SK-N-SH (cell line): ENCODE results near the gene ENOX1. TPM values are rescaled to one million over a fixed set of nuclear protein-coding genes. Genes with fewer than 3 reads are reported as not detected.

Experiments used
- CTCF ChIA-PET: fragments of 300-600, 350-600 bp; formaldehyde crosslinking; extraction: SDS; loops from one replicate; lab custom pipeline; 2021; lab: Yijun Ruan, JAX
- POLR2A ChIA-PET: fragments of 350-600 bp; sonication (Branson Sonifier 250); formaldehyde crosslinking; extraction: SDS; loops from one replicate; lab custom pipeline; 2020; ENCODE audit warnings: antibody characterized with exemption, inconsistent platforms; lab: Yijun Ruan, JAX
- DNase-seq: peaks from one replicate; pipeline ENCODE4 v3.0.0; 2012
- H2AFZ ChIP-seq: fragments of 200-600 bp; sonication (generic); 2 replicates; pipeline ENCODE4 v1.8.1; 2016; ENCODE audit warnings: antibody characterized with exemption, mild to moderate bottlenecking, low read depth
- H3F3A ChIP-seq: fragments of 200-600 bp; sonication (generic); replicated peaks from 2 replicates; pipeline ENCODE3; 2016; ENCODE audit warnings: antibody characterized with exemption, mild to moderate bottlenecking; ENCODE audit not compliant: insufficient read depth
- H3K27ac ChIP-seq, 2 experiments: fragments of 200-500 bp in 1 of 2; fragments of 200-600 bp in 1 of 2; sonication (Bioruptor generic) in 1 of 2; sonication (generic), shearing (Covaris generic) in 1 of 2; 2 replicates each; pipeline versions ENCODE4 v1.5.1 to v1.6.1; 2014 to 2016; ENCODE audit warnings: low read depth in 2 of 2, inconsistent platforms in 1 of 2, low read length in 1 of 2, mild to moderate bottlenecking in 1 of 2, mixed read lengths in 1 of 2
- H3K27me3 ChIP-seq: fragments of 200-600 bp; sonication (generic), shearing (Covaris generic); 2 replicates; pipeline ENCODE4 v1.6.1; 2016; ENCODE audit warnings: mixed run types; ENCODE audit not compliant: insufficient read depth
- H3K36me3 ChIP-seq, 2 experiments: fragments of 200-500 bp in 1 of 2; fragments of 200-600 bp in 1 of 2; sonication (Bioruptor generic) in 1 of 2; sonication (generic) in 1 of 2; replicated peaks in 1 of 2; 2 replicates each; pipeline versions ENCODE3 to v1.5.1; 2014 to 2016; ENCODE audit warnings: low read length in 1 of 2, mild to moderate bottlenecking in 1 of 2; ENCODE audit not compliant: insufficient read depth in 2 of 2, control insufficient read depth in 1 of 2
- H3K4me1 ChIP-seq, 2 experiments: fragments of 200-500 bp in 1 of 2; fragments of 200-600 bp in 1 of 2; sonication (Bioruptor generic) in 1 of 2; sonication (generic), shearing (Covaris generic) in 1 of 2; 2 replicates each; pipeline versions ENCODE4 v1.5.1 to v1.6.1; 2014 to 2016; ENCODE audit warnings: low read depth in 1 of 2, low read length in 1 of 2, mixed run types in 1 of 2; ENCODE audit not compliant: insufficient read depth in 2 of 2, control insufficient read depth in 1 of 2
- H3K4me2 ChIP-seq: fragments of 200-600 bp; sonication (generic), shearing (Covaris generic); 2 replicates; pipeline ENCODE4 v1.6.1; 2017; ENCODE audit warnings: mixed run types
- H3K4me3 ChIP-seq, 2 experiments: fragments of 200-500 bp in 1 of 2; fragments of 200-600 bp in 1 of 2; sonication (Bioruptor generic) in 1 of 2; sonication (generic), shearing (Covaris generic) in 1 of 2; 2 replicates each; pipeline versions ENCODE4 v1.5.1 to v1.8.1; 2014 to 2016; ENCODE audit warnings: low read depth in 2 of 2, inconsistent platforms in 1 of 2, low read length in 1 of 2, mild to moderate bottlenecking in 1 of 2, mixed read lengths in 1 of 2, moderate library complexity in 1 of 2
- H3K79me2 ChIP-seq: fragments of 200-600 bp; sonication (generic); 2 replicates; pipeline ENCODE4 v1.8.1; 2017; ENCODE audit warnings: mild to moderate bottlenecking; ENCODE audit not compliant: insufficient read depth
- H3K9ac ChIP-seq: fragments of 200-600 bp; sonication (generic); 2 replicates; pipeline ENCODE4 v1.6.1; 2017; ENCODE audit warnings: mixed run types
- H3K9me2 ChIP-seq: fragments of 200-600 bp; sonication (generic); 2 replicates; pipeline ENCODE4 v1.6.1; 2017; ENCODE audit warnings: mixed run types
- H3K9me3 ChIP-seq: fragments of 200-600 bp; sonication (generic); 2 replicates; pipeline ENCODE4 v1.6.1; 2017; ENCODE audit warnings: mixed run types, mild to moderate bottlenecking, moderate library complexity
- H4K20me1 ChIP-seq: fragments of 200-600 bp; sonication (generic); 2 replicates; pipeline ENCODE4 v1.6.1; 2017; ENCODE audit warnings: mild to moderate bottlenecking, mixed run types; ENCODE audit not compliant: insufficient read depth
- CHD2 ChIP-seq: fragments of 150-350 bp; IDR thresholded peaks from 2 replicates; pipeline ENCODE4 v1.6.1; 2018; ENCODE audit warnings: low read length; ENCODE audit not compliant: partially characterized antibody
- CTCF ChIP-seq: fragments of 200-600 bp; sonication (generic); IDR thresholded peaks from 2 replicates; pipeline ENCODE4 v1.6.1; 2017; ENCODE audit warnings: antibody characterized with exemption, mild to moderate bottlenecking, moderate library complexity
- ELF1 ChIP-seq: IDR thresholded peaks from 2 replicates; pipeline ENCODE4 v1.4.0; 2012
- EP300 ChIP-seq, 2 experiments: IDR thresholded peaks; 2 replicates each; pipeline versions ENCODE4 v1.4.0 to v1.6.1; 2012; ENCODE audit warnings: borderline replicate concordance in 1 of 2, low read depth in 1 of 2, low read length in 1 of 2
- FOXM1 ChIP-seq: IDR thresholded peaks from 2 replicates; pipeline ENCODE4 v1.4.0; 2012; ENCODE audit warnings: low read depth, mild to moderate bottlenecking
- GABPA ChIP-seq: IDR thresholded peaks from 2 replicates; pipeline ENCODE4 v1.4.0; 2012; ENCODE audit warnings: low read depth, mild to moderate bottlenecking
- GATA2 ChIP-seq: sonication (generic); formaldehyde crosslinking; IDR thresholded peaks from 2 replicates; pipeline ENCODE4 v1.5.0; 2020; ENCODE audit warnings: mild to moderate bottlenecking, missing genetic modification reagents
- MAX ChIP-seq: IDR thresholded peaks from 2 replicates; pipeline ENCODE4 v1.4.0; 2012; ENCODE audit warnings: low read depth
- MXI1 ChIP-seq: IDR thresholded peaks from 2 replicates; pipeline ENCODE4 v1.6.1; 2012; ENCODE audit warnings: mild to moderate bottlenecking, low read depth, low read length, improper control_type of control experiment
- PBX3 ChIP-seq: IDR thresholded peaks from 2 replicates; pipeline ENCODE4; 2012
- RXRA ChIP-seq: IDR thresholded peaks from 2 replicates; pipeline ENCODE4 v1.4.0; 2012; ENCODE audit warnings: low read depth, mild to moderate bottlenecking, borderline replicate concordance
- SMC3 ChIP-seq: IDR thresholded peaks from 2 replicates; pipeline ENCODE4 v1.6.1; 2012; ENCODE audit warnings: low read depth, low read length, improper control_type of control experiment
- TCF12 ChIP-seq: IDR thresholded peaks from 2 replicates; pipeline ENCODE4 v1.4.0; 2012
- TEAD4 ChIP-seq: IDR thresholded peaks from 2 replicates; pipeline ENCODE4 v1.4.0; 2012; ENCODE audit warnings: mild to moderate bottlenecking, borderline replicate concordance; ENCODE audit not compliant: insufficient read depth
- USF1 ChIP-seq: IDR thresholded peaks from 2 replicates; pipeline ENCODE4 v1.4.0; 2012; ENCODE audit warnings: low read depth, borderline replicate concordance
- WGBS: methylation state at CpG from one replicate; pipeline ENCODE4 v1.1.6; 2017; ENCODE audit warnings: low lambda C conversion rate; 5-methylcytosine and 5-hydroxymethylcytosine counted together
- polyA plus RNA-seq, 3 experiments: library from polyadenylated mRNA; depleted of rRNA; stranded (reverse); fragments of >200 nt; gene quantifications; 2 replicates each; pipeline ENCODE4 v1.2.3, GENCODE V29; 2012

Gene ENOX1
- polyA plus RNA-seq, 1 of the 3 experiments (the other 2 are of a cell fraction) = 5.8 TPM

- no peak for TF ChIP-seq CTCF
- TF ChIP-seq PBX3 = no peak
- no peak for TF ChIP-seq CHD2
- TF ChIP-seq GABPA = no peak
- TF ChIP-seq USF1 = no peak
- TF ChIP-seq FOXM1 = no peak
- TF ChIP-seq SMC3 = no peak
Observed at GRCh38 chr13:43669964-43670363, 116.8 kb downstream of the ENOX1 start (continued).

- H3K27ac ChIP-seq = no peak overlapping the region
- no peaks in the 10 kb centered on the region for H3K9me3 ChIP-seq
- no peaks in the 10 kb centered on the region for H3K9me2 ChIP-seq
- H3K4me3 ChIP-seq = no peak overlapping the region
- CTCF ChIA-PET = no interaction called here
- no peak for DNase-seq
- H3F3A ChIP-seq = no peaks in the 10 kb centered on the region
- H2AFZ ChIP-seq = no peak overlapping the region
- H3K4me2 ChIP-seq = no peak overlapping the region
- H3K79me2 ChIP-seq = no peaks in the 10 kb centered on the region
- TF ChIP-seq RXRA = no peak
- no peak for TF ChIP-seq TCF12
- no peak for TF ChIP-seq MXI1
- TF ChIP-seq EP300 (IDR thresholded peaks at IDR 0.05; ENCODE audit: borderline replicate concordance in 1 of 2, low read depth in 1 of 2, low read length in 1 of 2) = no peak
- no peak for TF ChIP-seq GATA2
- TF ChIP-seq ELF1 = no peak
- no peak for TF ChIP-seq MAX
- no peak for TF ChIP-seq TEAD4
- no peak for TF ChIP-seq CTCF
- POLR2A ChIA-PET = no interaction called here
- WGBS = 80% methylated on average over 1 of the region's 1 CpG
- peaks cover 5 to 18% of the 10 kb centered on the region in 2 experiments; a peak in 2 of 4 replicates for H3K4me1 ChIP-seq
- no peaks in the 10 kb centered on the region for H3K27me3 ChIP-seq
- no peaks in the 10 kb centered on the region for H4K20me1 ChIP-seq
- no peak overlapping the region for H3K9ac ChIP-seq
- no peaks in the 10 kb centered on the region for H3K36me3 ChIP-seq
Observed at GRCh38 chr13:43669101-43669500, 117.7 kb downstream of the ENOX1 start.
